Stimulated activated CD4-positive, alpha-beta T cell treated with anti-CD3 and anti-CD28 coated beads, TNF-alpha, amount 100 ng/mL, for 48 hours (primary cell): Measurements from ENCODE around the gene DAAM1.

Source experiments
- DNase-seq, 3 donors: peaks; one replicate each; pipeline ENCODE4 v3.0.0-alpha.2; 2020; ENCODE audit warnings: low read depth in 3 of 3

Gene DAAM1

GRCh38 chr14:59341858-59342477, 153.5 kb downstream of the DAAM1 start:
- no peak for DNase-seq

- DNase-seq, result no peak
These were observed 154.3 kb downstream of the DAAM1 start for GRCh38 chr14:59342516-59343484.

GRCh38 chr14:59343585-59343984, 155.1 kb downstream of the DAAM1 start:
- no peak for DNase-seq

GRCh38 chr14:59344016-59344415, 155.5 kb downstream of the DAAM1 start:
- DNase-seq, result no peak

- DNase-seq, result no peak
These were observed 156.4 kb downstream of the DAAM1 start for GRCh38 chr14:59344691-59345455.

GRCh38 chr14:59346329-59346728, 157.9 kb downstream of the DAAM1 start:
- DNase-seq, result no peak

- no peak for DNase-seq
These were observed 158.5 kb downstream of the DAAM1 start for GRCh38 chr14:59346796-59347510.

GRCh38 chr14:59347511-59347900, 159.0 kb downstream of the DAAM1 start:
- no peak for DNase-seq

GRCh38 chr14:59347915-59348314, 159.4 kb downstream of the DAAM1 start:
- DNase-seq, result no peak

- DNase-seq, result no peak
These were observed 160.8 kb downstream of the DAAM1 start for GRCh38 chr14:59349258-59349701.

- no peak for DNase-seq
These were observed 164.5 kb downstream of the DAAM1 start for GRCh38 chr14:59352961-59353360.

GRCh38 chr14:59354666-59355065, 166.2 kb downstream of the DAAM1 start:
- no peak for DNase-seq

- DNase-seq, result no peak
These were observed 166.6 kb downstream of the DAAM1 start for GRCh38 chr14:59355091-59355490.

GRCh38 chr14:59356312-59356711, 167.8 kb downstream of the DAAM1 start:
- DNase-seq, result no peak

- DNase-seq, result no peak
These were observed 168.3 kb downstream of the DAAM1 start for GRCh38 chr14:59356767-59357166.

GRCh38 chr14:59358102-59358501, 169.6 kb downstream of the DAAM1 start:
- no peak for DNase-seq

- no peak for DNase-seq
These were observed 170.3 kb downstream of the DAAM1 start for GRCh38 chr14:59358784-59359183.

GRCh38 chr14:59359431-59360124, 171.1 kb downstream of the DAAM1 start:
- DNase-seq, result no peak

GRCh38 chr14:59360233-59360632, 171.8 kb downstream of the DAAM1 start:
- no peak for DNase-seq

GRCh38 chr14:59360923-59361794, 172.7 kb downstream of the DAAM1 start:
- no peak for DNase-seq
